ENCODE results near the gene OCA2. TPM values are rescaled to one million over a fixed set of nuclear protein-coding genes. Genes with fewer than 3 reads are reported as not detected.

Gene OCA2
- total RNA-seq, 1 experiment from 2014 or later: 0.13 TPM

GRCh38 chr15:27928386-27928785, 170.7 kb downstream of the OCA2 start:
- Histone ChIP-seq H3K27me3 (ENCODE audit: control insufficient read depth, insufficient read depth, low read length) (no peaks in the 10 kb centered on the region), H3K36me3 (ENCODE audit: control insufficient read depth, insufficient read depth, low read length) (no peaks in the 10 kb centered on the region), H3K27ac (ENCODE audit: low read length) (no peak overlapping the region), H3K9me3 (ENCODE audit: control insufficient read depth, insufficient read depth, low read depth, low read length) (no peaks in the 10 kb centered on the region), H3K4me1 (ENCODE audit: control insufficient read depth, insufficient read depth, low read length) (no peaks in the 10 kb centered on the region), H3K4me3 (ENCODE audit: low read depth in 2 of 2, low read length in 2 of 2) (no peak overlapping the region)
- ChIA-PET CTCF (no interaction called here), POLR2A (no interaction called here)
- intact Hi-C loops (cut with micrococcal nuclease; ENCODE audit: unreplicated experiment): no loop called here
- in situ Hi-C loops (cut with HindIII; ENCODE audit: low pct_unique_long_range_greater_than_20kb, low sequenced_read_pairs): no loop called here
- BruUV-seq (replicated peaks): no TSS peak
- TF ChIP-seq TCF7L2 (IDR thresholded peaks at IDR 0.05; ENCODE audit: low read depth, low read length) (no peak), REST (IDR thresholded peaks at IDR 0.05; ENCODE audit: insufficient read depth in 1 of 2, low read depth in 2 of 2, low read length in 1 of 2) (no peak), POLR2AphosphoS5 (IDR thresholded peaks at IDR 0.05; ENCODE audit: low read depth, low read length) (no peak), SIN3A (IDR thresholded peaks at IDR 0.05; ENCODE audit: borderline replicate concordance, insufficient read depth, low read depth, low read length) (no peak)
- TF ChIP-seq, protein P1, sequence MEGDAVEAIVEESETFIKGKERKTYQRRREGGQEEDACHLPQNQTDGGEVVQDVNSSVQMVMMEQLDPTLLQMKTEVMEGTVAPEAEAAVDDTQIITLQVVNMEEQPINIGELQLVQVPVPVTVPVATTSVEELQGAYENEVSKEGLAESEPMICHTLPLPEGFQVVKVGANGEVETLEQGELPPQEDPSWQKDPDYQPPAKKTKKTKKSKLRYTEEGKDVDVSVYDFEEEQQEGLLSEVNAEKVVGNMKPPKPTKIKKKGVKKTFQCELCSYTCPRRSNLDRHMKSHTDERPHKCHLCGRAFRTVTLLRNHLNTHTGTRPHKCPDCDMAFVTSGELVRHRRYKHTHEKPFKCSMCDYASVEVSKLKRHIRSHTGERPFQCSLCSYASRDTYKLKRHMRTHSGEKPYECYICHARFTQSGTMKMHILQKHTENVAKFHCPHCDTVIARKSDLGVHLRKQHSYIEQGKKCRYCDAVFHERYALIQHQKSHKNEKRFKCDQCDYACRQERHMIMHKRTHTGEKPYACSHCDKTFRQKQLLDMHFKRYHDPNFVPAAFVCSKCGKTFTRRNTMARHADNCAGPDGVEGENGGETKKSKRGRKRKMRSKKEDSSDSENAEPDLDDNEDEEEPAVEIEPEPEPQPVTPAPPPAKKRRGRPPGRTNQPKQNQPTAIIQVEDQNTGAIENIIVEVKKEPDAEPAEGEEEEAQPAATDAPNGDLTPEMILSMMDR (IDR thresholded peaks at IDR 0.05): no peak
- ATAC-seq (no peak), DNase-seq (ENCODE audit: low read depth, low spot score) (no peak)

DNA sequence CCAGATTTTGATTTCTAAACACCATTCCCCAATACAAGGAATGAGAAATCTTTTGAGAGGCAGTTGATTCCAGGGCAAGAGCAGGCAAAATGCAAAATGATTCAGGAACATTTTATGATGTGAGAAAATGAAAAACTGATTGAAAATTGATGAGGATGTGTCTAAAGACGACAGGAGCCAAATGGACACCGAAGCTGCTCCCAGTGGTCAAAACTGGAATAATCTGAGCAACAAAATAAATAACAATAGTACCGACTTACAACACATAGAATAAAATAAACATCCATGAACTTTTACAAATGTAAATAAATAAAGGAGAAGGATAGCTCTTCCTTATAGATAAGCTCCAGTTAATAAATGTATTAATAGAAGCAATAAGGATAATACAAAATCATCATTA, 186.8 kb downstream of the OCA2 start:
- no TSS peak for BruUV-seq (replicated peaks)
- no peaks in the 10 kb centered on the region for H3K4me1 ChIP-seq (ENCODE audit: control insufficient read depth, insufficient read depth, low read length)
- DNase-seq (ENCODE audit: low read depth, low spot score): no peak
- no peak for ATAC-seq
- no peaks in the 10 kb centered on the region for H3K9me3 ChIP-seq (ENCODE audit: control insufficient read depth, insufficient read depth, low read depth, low read length)
- intact Hi-C loops (cut with micrococcal nuclease; ENCODE audit: unreplicated experiment) (no loop called here), in situ Hi-C loops (cut with HindIII; ENCODE audit: low pct_unique_long_range_greater_than_20kb, low sequenced_read_pairs) (no loop called here)
- H3K4me3 ChIP-seq (ENCODE audit: low read depth in 2 of 2, low read length in 2 of 2): no peak overlapping the region
- CTCF ChIA-PET: no interaction called here
- TF ChIP-seq REST (IDR thresholded peaks at IDR 0.05; ENCODE audit: insufficient read depth in 1 of 2, low read depth in 2 of 2, low read length in 1 of 2) (no peak), POLR2AphosphoS5 (IDR thresholded peaks at IDR 0.05; ENCODE audit: low read depth, low read length) (no peak), SIN3A (IDR thresholded peaks at IDR 0.05; ENCODE audit: borderline replicate concordance, insufficient read depth, low read depth, low read length) (no peak), TCF7L2 (IDR thresholded peaks at IDR 0.05; ENCODE audit: low read depth, low read length) (no peak)
- TF ChIP-seq, protein P1 (IDR thresholded peaks at IDR 0.05): no peak
- no peaks in the 10 kb centered on the region for H3K27me3 ChIP-seq (ENCODE audit: control insufficient read depth, insufficient read depth, low read length)
- POLR2A ChIA-PET: no interaction called here
- H3K36me3 ChIP-seq (ENCODE audit: control insufficient read depth, insufficient read depth, low read length): no peaks in the 10 kb centered on the region
- H3K27ac ChIP-seq (ENCODE audit: low read length): no peak overlapping the region

Measured in Panc1 (cell line).